Sigmoid colon (tissue), 4 donors: ENCODE results near the gene CAB39L.

Source experiments
- CTCF ChIP-seq, 4 experiments: fragments of 450-650 bp in 3 of 4; fragments of 200-600 bp in 1 of 4; IDR thresholded peaks; one replicate each; pipeline ENCODE4 v1.5.1; 2016 to 2019; ENCODE audit warnings: antibody characterized with exemption in 4 of 4, mild to moderate bottlenecking in 3 of 4, moderate library complexity in 2 of 4
- EP300 ChIP-seq, 4 donors: sonication (generic); formaldehyde crosslinking; IDR thresholded peaks; one replicate each; pipeline ENCODE4 v1.6.1; 2017; ENCODE audit warnings: antibody characterized with exemption in 4 of 4
- POLR2A ChIP-seq, 2 donors: fragments of 450-650 bp; IDR thresholded peaks; one replicate each; pipeline ENCODE4 v1.6.1; 2016; ENCODE audit warnings: antibody characterized with exemption in 2 of 2, mild to moderate bottlenecking in 2 of 2, moderate library complexity in 2 of 2
- POLR2AphosphoS5 ChIP-seq, 4 donors: sonication (generic); formaldehyde crosslinking; IDR thresholded peaks; one replicate each; pipeline ENCODE4 v1.6.1; 2017; ENCODE audit warnings: antibody characterized with exemption in 4 of 4

DNA sequence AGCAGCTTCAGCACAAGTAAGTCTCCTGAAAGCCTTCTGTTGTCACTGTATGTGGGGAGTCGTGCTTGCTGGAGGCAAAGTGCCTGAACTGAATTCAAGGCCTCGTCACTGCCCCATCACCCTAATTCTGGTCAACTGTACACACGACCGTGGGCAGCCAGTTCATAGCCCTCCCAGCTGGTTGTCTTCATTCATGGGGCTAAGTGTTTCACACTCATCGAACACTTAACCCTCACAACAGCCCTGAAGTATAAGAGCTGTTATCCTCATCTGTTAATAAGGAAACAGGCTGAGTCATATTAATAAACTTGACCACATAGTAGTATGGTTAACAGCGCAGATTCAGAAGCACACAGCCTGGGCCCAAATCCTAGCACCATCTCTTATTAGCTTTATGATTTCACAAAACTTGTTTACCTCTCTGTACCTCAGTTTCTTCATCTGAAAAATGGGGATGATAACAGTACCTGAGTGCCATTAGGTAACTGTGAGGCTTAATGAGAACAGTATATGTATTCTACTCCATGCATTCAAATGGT is 129.5 kb downstream of the CAB39L start:
- no peak for TF ChIP-seq CTCF (IDR thresholded peaks at IDR 0.05)
- no peak for TF ChIP-seq POLR2A (IDR thresholded peaks at IDR 0.05)
- TF ChIP-seq POLR2AphosphoS5 (IDR thresholded peaks at IDR 0.05), result no peak
- no peak for TF ChIP-seq EP300 (IDR thresholded peaks at IDR 0.05)
